Transverse colon (tissue), 4 donors: ENCODE results near the gene PTPRQ. TPM values are rescaled to one million over a fixed set of nuclear protein-coding genes. Genes with fewer than 3 reads are reported as not detected.

Source experiments
- DNase-seq: peaks from one replicate; pipeline ENCODE4 v3.0.0-alpha.2; 2019
- H3K27ac ChIP-seq, 4 donors: fragments of 200-600 bp; sonication (generic); 2 replicates each; pipeline ENCODE4 v1.5.1; 2016 to 2018; ENCODE audit warnings: inconsistent platforms in 4 of 4
- H3K27me3 ChIP-seq: fragments of 200-600 bp; sonication (generic); 2 replicates; pipeline ENCODE4 v1.5.1; 2017; ENCODE audit warnings: inconsistent platforms
- H3K36me3 ChIP-seq, 4 donors: fragments of 200-600 bp; sonication (generic); 2 replicates each; pipeline ENCODE4 v1.5.1; 2017 to 2019; ENCODE audit warnings: inconsistent platforms in 4 of 4
- H3K4me1 ChIP-seq, 4 donors: fragments of 200-600 bp; sonication (generic); 2 replicates each; pipeline ENCODE4 v1.5.1; 2017 to 2020; ENCODE audit warnings: inconsistent platforms in 4 of 4
- H3K4me3 ChIP-seq, 4 donors: fragments of 200-600 bp; sonication (generic); 1 replicate in 1 of 4; 2 replicates in 3 of 4; pipeline versions ENCODE4 v1.5.1 to v1.6.1; 2017 to 2019; ENCODE audit warnings: inconsistent platforms in 4 of 4
- H3K9me3 ChIP-seq, 2 donors: fragments of 200-600 bp; sonication (generic); 2 replicates each; pipeline ENCODE4 v1.5.1; 2017 to 2019; ENCODE audit warnings: inconsistent platforms in 2 of 2
- CTCF ChIP-seq, 5 experiments: fragments of 200-600 bp in 3 of 5; fragments of 450-650 bp in 2 of 5; sonication (generic) in 3 of 5; IDR thresholded peaks; 1 replicate in 2 of 5; 2 replicates in 3 of 5; pipeline ENCODE4 v1.5.1; 2016 to 2017; ENCODE audit warnings: antibody characterized with exemption in 5 of 5, inconsistent platforms in 3 of 5, mild to moderate bottlenecking in 2 of 5, moderate library complexity in 1 of 5
- EP300 ChIP-seq: sonication (generic); formaldehyde crosslinking; IDR thresholded peaks from one replicate; pipeline ENCODE4 v1.6.1; 2017; ENCODE audit warnings: antibody characterized with exemption, low read depth
- POLR2A ChIP-seq: fragments of 450-650 bp; IDR thresholded peaks from one replicate; pipeline ENCODE4 v1.6.1; 2016; ENCODE audit warnings: antibody characterized with exemption, mild to moderate bottlenecking, moderate library complexity
- POLR2AphosphoS5 ChIP-seq, 3 donors: sonication (generic); formaldehyde crosslinking; IDR thresholded peaks; one replicate each; pipeline ENCODE4 v1.6.1; 2016; ENCODE audit warnings: antibody characterized with exemption in 3 of 3
- WGBS, 2 donors: methylation state at CpG; one replicate each; pipeline ENCODE4 v1.1.5; 2018; ENCODE audit warnings: low coverage in 1 of 2; 5-methylcytosine and 5-hydroxymethylcytosine counted together
- in situ Hi-C, 4 donors: fragments of 200-750 bp; cut with MboI; loops; one replicate each; pipeline versions ENCODE4 v1.15.0 to v1.15.1; 2017; ENCODE audit warnings: low sequenced_read_pairs in 3 of 4, low pct_ligation_motif_present in 1 of 4, low pct_unique_long_range_greater_than_20kb in 1 of 4
- intact Hi-C: fragments of 100-400 bp; cut with DNase I; formaldehyde crosslinking; loops from one replicate; pipeline ENCODE4 v1.15.1; 2023; ENCODE audit warnings: low total_unique reads
- total RNA-seq, 4 donors: library from RNA; depleted of rRNA; stranded (reverse); fragments of >200 nt; gene quantifications; one replicate each; pipeline ENCODE4 v1.1.0, GENCODE V29; 2016

The PTPRQ gene, protein sequence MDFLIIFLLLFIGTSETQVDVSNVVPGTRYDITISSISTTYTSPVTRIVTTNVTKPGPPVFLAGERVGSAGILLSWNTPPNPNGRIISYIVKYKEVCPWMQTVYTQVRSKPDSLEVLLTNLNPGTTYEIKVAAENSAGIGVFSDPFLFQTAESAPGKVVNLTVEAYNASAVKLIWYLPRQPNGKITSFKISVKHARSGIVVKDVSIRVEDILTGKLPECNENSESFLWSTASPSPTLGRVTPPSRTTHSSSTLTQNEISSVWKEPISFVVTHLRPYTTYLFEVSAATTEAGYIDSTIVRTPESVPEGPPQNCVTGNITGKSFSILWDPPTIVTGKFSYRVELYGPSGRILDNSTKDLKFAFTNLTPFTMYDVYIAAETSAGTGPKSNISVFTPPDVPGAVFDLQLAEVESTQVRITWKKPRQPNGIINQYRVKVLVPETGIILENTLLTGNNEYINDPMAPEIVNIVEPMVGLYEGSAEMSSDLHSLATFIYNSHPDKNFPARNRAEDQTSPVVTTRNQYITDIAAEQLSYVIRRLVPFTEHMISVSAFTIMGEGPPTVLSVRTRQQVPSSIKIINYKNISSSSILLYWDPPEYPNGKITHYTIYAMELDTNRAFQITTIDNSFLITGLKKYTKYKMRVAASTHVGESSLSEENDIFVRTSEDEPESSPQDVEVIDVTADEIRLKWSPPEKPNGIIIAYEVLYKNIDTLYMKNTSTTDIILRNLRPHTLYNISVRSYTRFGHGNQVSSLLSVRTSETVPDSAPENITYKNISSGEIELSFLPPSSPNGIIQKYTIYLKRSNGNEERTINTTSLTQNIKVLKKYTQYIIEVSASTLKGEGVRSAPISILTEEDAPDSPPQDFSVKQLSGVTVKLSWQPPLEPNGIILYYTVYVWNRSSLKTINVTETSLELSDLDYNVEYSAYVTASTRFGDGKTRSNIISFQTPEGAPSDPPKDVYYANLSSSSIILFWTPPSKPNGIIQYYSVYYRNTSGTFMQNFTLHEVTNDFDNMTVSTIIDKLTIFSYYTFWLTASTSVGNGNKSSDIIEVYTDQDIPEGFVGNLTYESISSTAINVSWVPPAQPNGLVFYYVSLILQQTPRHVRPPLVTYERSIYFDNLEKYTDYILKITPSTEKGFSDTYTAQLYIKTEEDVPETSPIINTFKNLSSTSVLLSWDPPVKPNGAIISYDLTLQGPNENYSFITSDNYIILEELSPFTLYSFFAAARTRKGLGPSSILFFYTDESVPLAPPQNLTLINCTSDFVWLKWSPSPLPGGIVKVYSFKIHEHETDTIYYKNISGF (N-terminal part only)
- under 1 TPM in 2 of 4 donors, not detected in 2; under 0.01 to 0.16 TPM for total RNA-seq

GRCh38 chr12:80443974-80444666 lies at the start of gene PTPRQ:
PTPRQ (plus strand) TSS chr12:80444235; CDS start chr12:80444346, 111 bp downstream.
- TF ChIP-seq POLR2A (no peak), POLR2AphosphoS5 (IDR thresholded peaks at IDR 0.05) (no peak), EP300 (no peak), CTCF (IDR thresholded peaks at IDR 0.05) (no peak)
- Histone ChIP-seq H3K4me1 (no peaks in the 10 kb centered on the region), H3K36me3 (no peaks in the 10 kb centered on the region), H3K4me3 (no peak within 1 kb of the TSS), H3K27me3 (no peaks in the 10 kb centered on the region), H3K9me3 (no peaks in the 10 kb centered on the region), H3K27ac (no peak within 1 kb of the TSS)
- WGBS, 2 donors = 62% methylated on average over 4 of the region's 4 CpGs
- DNase-seq = no peak
- intact Hi-C loops (no loop called here), in situ Hi-C loops (no loop called here)

- H3K4me1 ChIP-seq = no peaks in the 10 kb centered on the region
- TF ChIP-seq CTCF (IDR thresholded peaks at IDR 0.05) (no peak), POLR2AphosphoS5 (IDR thresholded peaks at IDR 0.05) (no peak), POLR2A (no peak), EP300 (no peak)
- intact Hi-C loops = no loop called here
- H3K9me3 ChIP-seq = no peaks in the 10 kb centered on the region
- in situ Hi-C loops = no loop called here
- WGBS, 2 donors = 36 to 60% methylated on average over 5 to 18 of the region's 20 CpGs
- DNase-seq = no peak
- no peak overlapping the region for H3K27ac ChIP-seq
- no peaks in the 10 kb centered on the region for H3K36me3 ChIP-seq
- no peaks in the 10 kb centered on the region for H3K27me3 ChIP-seq
- no peak overlapping the region for H3K4me3 ChIP-seq
These were observed 43.5 kb upstream of the PTPRQ start for GRCh38 chr12:80400571-80400991.

- no peaks in the 10 kb centered on the region for H3K27me3 ChIP-seq
- no peaks in the 10 kb centered on the region for H3K36me3 ChIP-seq
- 87 to 89% methylated on average over 3 of the region's 3 CpGs for WGBS, 2 donors
- no peaks in the 10 kb centered on the region for H3K4me1 ChIP-seq
- no peak overlapping the region for H3K27ac ChIP-seq
- no peak overlapping the region for H3K4me3 ChIP-seq
- no peak for TF ChIP-seq POLR2A
- no peak for TF ChIP-seq EP300
- no peak for TF ChIP-seq POLR2AphosphoS5 (IDR thresholded peaks at IDR 0.05)
- no peak for TF ChIP-seq CTCF (IDR thresholded peaks at IDR 0.05)
- no peak for DNase-seq
- in situ Hi-C loops (no loop called here), intact Hi-C loops (no loop called here)
- H3K9me3 ChIP-seq = no peaks in the 10 kb centered on the region
These were observed 42.8 kb upstream of the PTPRQ start for GRCh38 chr12:80401191-80401590.
